HG03060 (cell line): Measurements from ENCODE around the gene TTBK2.

Source experiments
- ATAC-seq: cut with Tn5 transposase; IDR thresholded peaks from one replicate; pipeline ENCODE4 v1.9.1; 2021; ENCODE audit warnings: low read depth, moderate number of reproducible peaks; ENCODE audit not compliant: unreplicated experiment

Gene TTBK2

DNA sequence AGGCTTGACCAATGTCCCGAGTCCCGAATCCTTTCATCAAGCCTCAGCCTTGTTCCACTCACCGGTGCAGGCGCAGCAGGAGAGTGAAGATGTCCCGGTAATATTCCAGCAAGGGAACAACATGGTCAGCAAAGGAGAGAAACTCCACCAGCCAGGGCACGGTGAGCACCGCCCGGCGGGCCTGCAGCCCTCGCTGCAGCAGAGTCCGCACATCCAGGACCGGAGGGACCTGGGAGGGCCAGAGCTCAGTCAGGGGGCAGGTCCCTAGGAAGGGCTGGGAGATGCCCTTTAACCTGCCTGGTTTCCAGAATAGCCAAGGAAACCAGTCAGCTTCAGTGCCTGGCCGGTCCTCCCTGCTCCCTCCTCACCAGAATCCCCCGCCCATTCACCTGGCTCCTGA, 190.0 kb downstream of the TTBK2 start:
- ATAC-seq = no peak

DNA sequence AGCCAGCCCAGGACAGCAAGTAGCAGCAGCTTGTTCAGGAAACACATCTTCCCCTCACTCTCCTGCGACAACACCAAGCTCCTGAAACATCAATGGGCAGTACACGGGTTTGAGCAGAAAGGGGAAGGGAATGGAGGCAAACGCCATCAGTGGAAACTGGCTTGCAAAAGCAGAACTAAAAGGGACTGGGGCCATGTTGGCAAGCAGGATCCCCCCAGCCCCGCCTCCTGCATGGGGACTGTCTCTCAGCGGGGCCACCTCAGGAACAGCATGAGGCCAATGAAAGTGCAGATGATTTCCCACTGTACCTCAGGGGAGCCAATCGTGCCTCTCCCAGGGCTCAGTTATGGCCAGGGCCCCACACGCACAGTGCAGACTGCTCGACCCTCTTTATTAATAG, 190.4 kb downstream of the TTBK2 start:
- ATAC-seq = no peak

DNA sequence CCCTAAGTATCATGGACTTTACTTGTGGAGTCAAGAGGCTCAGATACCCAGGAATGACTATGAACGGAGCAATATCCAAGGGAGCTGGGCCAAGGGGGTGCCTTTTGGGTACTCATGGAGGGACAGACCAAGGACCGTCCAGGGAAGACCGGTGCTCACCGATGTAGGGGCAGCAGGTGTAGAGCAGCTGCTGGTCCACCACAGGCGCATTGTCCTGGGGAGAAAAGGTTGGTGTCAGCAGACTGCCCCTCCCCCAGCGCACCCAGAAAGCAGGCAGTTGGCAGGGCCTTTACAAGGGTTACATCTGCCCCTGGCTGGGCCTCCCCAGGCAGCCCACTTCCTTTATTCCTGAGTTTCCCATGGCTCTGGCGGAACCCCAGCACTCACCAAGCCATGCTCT, 191.2 kb downstream of the TTBK2 start:
- ATAC-seq = no peak

DNA sequence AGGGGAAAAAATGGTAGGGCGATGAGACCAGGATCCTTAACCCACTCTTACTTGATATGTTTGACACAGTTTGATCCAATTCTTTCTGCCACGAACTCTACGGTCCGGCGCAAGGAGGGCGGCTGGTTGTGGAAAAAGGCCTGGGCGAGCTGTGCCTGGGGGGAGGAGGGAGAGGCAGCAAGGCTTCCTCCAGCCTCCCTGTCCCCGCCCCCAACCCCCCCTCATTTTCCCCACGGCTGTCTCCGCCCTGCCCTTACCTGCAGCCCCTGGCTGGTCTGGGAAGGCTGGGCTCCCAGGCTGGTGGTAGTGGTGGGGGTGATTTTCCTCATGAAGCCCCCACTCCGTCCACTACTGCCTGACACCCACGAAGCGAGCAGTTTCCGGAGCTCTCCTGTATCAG, 191.6 kb downstream of the TTBK2 start:
- no peak for ATAC-seq

DNA sequence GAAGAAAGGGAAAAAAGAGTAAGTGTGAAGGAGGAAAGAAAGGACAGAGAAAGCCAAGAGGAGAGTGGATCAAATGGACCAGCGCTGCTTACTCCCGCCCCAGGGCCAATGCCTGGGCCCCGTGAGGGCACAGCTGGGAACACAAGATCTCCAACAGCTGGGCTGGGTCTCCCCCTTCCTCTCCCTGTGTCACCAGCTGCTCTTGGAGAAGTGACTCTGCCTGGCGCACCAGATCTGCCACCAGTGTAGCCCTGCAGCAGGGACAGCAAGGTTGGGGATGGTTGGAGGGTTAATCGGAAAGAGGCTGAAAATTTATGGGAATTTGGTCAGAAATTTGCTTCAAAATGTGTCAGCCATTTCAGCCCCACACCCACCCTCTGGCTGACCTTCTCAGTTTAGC, 192.0 kb downstream of the TTBK2 start:
- ATAC-seq = no peak

DNA sequence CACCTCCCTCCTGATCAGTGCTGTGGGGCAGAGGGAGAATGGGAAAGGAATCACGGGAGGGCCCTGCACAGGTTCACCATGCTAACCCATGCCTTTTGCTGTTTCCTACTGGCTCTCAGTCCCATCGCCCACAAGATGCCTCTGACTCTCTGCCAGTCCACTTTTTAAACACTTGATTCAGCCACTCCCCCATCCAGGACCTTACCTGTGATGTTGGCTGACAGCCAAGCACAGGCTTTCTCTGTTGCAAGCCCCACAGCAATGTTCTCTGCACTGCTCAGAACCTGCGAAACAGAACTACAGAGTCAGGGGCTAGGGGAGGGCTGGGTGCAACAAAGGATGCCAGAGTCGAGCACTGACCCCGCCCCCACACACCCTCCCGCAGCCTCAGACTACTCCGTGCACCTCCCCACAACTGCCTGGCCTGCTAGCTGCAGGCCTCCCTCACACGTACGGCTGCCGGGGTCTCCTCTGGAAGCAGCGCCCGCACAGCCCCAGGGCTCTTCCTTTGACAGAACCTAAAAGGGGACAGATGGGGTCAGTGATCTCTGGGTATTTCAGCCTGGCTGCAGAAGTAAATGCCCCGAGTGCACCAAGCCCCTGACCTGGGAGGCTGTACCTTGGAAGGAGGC, 192.7 kb downstream of the TTBK2 start:
- ATAC-seq = no peak

DNA sequence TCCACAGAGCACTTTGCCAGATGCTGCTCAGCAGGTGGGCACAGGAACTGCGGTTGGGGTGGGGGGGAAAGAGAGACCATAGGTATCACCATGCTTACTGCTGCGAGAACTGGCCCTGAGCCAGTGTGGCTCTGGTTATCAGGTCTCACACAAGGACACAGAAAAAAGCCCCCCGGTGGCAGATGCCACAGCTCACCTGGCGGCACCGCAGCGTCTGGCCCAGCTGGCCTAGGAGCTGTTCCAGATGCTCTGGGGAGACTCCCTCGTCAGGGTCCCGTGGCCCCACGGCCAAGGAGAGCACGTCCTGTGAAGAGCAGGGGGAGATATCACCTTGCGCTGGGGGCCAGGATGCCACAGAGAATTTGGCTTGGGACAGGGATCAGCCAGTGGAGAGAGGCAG, 194.5 kb downstream of the TTBK2 start:
- no peak for ATAC-seq

DNA sequence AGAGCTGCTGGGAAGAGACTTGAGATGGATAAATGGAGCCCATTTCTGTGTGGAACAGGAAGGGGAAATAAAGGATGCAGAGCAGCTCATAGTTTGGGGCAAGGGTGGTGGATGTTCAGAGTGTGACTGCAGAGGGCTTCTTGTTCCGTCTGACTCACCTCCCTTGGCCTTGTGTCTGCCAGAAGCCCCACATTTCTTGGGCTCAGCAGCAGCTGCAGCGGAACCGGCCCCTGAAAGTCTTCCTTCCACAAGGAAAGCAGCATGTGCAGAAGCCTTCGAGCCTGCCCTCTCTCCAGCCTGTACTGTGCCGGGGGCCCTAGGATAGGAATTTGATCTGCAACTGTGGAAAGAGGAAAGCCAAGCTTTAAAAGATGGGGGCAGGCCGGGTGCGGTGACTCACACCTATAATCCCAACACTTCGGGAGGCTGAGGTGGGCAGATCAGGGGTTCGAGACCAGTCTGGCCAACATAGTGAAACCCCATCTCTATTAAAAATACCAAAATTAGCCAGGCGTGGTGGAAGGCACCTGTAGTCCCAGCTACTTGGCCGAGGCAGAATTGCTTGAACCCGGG, 195.2 kb downstream of the TTBK2 start:
- no peak for ATAC-seq

DNA sequence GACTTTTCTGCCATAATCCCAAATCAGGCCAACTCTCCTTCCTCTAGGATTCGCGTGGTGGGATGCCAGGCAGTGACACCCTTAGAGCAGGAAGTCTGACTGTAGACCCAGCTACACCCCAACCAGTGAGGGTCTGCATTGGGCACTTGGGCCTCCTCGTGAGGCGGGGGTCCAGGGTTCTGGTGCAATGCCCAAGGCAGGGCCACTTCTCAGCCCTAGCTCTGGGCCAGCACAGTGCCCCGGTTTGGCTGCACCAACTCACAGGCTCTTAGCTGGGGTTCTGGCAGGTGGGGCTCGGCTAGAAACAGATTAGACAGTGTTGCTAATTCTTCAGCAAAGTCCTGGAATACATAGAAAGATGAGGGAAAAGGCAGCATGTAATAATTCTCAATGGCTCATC, 196.3 kb downstream of the TTBK2 start:
- ATAC-seq = no peak

DNA sequence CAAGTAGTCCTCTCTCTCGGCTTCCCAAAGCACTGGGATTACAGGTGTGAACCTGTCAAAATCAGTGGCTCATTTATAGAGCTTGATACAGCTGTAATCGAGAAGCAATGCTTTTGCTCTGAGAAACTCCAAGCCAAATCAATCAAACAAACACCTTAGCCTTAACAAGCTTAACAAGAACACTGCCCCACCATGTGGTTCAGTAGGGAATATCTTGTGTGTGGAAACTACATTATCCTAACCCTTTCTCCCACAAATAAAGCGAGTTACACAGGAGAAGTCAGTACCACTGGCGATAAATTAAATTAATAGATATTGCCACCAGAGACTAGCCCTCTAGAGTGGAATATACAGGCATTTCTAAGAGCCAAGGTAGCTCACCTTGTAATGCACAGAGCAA, 197.5 kb downstream of the TTBK2 start:
- no peak for ATAC-seq

DNA sequence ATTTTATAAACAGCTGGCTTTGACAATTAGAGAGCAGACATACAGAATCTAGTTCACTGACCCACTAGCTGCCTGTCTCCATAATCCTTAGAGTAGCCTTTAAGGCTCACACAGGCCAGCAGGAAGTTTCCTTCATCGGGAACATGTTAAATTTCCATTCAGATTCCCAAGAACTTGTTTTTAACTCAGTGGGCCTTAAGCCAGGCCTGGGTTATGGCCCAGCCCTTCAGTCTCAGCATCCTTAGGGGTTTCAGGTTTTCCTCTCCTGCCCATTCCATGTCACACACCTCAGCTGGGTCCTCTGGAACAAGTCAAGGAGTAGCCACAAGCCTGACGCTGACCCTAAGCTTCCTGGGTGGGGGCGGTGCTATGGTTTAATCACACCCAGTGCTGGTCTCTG, 198.7 kb downstream of the TTBK2 start:
- ATAC-seq = no peak

DNA sequence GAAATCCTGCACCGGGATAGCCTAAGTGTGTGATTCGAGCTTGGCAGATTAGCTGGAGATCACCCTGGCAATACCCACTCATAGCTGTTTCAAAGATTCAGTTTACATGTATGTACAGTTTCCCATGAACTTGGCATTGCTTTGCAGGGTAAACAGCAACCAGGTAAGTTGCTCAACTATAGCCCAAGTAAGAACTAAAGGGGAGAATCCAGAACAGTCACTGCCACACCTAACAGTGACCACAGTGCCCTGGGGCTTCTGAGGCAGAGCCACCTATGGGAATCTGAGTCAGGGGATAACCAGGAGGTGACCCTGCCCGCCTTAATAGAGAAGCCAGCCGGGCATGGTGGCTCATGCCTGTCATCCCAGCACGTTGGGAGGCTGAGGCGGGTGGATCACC, 199.6 kb downstream of the TTBK2 start:
- ATAC-seq = no peak

DNA sequence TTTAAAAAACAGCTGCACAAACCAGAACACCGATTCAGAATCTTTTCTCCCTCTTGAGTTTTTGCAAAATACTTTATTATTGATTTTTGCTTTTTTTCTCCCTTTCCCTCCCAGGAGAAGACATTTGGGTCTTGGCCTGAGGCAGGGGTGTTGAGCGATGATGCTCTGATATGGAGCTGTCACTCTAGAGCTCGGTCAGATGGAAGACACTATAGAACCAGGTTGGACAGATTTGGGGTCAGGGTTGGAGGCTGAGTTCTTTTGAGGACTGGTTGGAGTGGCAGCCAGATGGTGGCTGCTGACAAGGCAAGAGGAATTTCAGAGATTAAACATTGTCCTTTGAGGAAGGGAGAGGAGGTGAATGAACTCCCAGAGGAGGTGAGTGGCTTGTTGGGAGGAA, 200.5 kb downstream of the TTBK2 start:
- no peak for ATAC-seq

DNA sequence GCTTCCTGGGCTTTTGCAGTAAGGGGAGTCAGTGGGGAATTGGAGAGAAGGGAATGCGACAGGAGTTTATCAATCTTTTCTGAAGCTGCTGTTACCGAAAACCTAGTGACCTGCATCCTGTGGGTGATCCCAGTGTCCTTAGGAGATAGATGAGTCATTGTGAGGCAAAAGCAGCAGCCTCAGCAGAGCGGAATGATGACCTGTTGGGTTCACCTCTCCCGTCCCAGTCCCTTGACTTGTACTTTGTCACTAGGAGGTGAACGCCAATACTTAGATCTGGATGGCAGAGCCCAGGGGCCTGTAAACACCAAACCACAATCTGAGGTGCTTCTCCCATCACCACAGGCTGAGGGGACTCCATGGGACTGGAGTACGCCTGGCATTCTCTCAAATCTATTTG, 201.5 kb downstream of the TTBK2 start:
- no peak for ATAC-seq

DNA sequence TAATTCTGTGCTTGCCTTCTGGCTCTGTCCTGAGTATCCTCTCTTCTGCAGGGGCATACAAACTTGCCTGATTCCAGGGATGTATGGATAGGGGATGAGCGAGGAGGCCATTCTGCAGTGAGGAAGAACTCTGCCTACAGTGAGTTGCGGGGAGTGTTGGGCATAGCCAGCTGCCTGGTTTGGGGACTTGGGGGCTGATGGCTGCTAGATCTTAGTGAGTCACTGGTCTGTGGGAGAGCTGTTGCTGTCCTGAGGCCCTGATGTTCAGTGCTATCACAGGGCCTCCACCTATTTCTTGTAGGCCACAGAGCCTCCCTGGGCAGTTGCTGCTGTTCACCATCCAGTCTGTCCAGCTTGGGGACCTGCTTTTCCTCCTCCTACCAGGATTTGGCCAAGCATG, 204.0 kb downstream of the TTBK2 start:
- ATAC-seq = no peak

DNA sequence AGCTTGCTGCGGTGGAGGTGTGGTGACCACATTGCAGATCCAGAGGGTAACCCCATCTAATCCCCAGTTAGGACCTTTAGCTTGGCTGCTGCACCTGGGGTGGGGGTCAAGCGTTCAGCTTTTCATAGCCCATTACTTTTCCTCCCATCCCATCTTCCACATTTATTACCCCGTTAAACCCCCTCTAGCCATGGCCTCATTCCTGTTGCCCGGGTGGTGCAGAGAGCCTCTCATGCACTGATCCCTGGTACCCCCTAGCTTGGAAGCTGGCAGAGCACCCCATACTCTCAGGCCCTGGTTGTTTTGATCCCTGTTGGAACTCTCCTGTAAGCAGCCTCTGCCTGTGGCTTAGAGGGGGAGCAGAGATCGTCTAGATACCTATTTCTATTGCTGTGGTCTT, 204.5 kb downstream of the TTBK2 start:
- ATAC-seq = no peak

DNA sequence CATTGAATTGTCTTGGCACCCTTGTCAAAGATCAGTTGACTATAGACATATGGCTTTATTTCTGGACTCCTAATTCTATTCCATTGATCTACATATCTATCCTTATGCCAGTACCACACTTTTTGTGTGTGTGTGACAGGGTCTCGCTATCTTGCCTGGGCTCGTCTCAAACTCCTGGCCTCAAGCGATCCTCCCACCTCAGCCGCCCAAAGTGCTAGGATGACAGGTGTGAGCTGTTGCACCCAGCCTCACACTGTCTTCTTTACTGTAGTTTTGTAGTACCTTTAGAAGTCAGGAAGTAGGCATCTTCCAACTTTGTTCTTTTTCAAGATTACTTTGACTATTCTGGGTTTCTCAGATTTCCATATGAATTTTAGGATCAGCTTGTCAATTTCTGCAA, 208.0 kb downstream of the TTBK2 start:
- no peak for ATAC-seq

DNA sequence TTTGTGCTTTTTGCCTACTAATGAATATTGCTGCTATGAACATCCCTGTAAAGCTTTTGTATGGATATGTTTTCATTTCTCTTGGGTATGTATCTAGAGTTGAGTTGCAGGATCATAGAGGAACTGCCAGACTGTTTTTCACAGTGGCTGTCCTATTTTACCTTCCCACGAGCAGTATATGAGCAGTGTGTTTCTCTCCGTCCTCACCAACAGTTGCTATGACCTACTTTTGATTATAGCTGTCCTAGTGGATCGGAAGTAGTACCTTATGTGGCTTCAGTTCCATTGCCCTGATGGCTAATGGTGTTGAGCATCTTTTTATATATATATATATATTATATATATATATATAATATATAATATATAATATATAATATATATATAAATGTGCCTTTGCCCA, 208.8 kb downstream of the TTBK2 start:
- ATAC-seq = no peak

DNA sequence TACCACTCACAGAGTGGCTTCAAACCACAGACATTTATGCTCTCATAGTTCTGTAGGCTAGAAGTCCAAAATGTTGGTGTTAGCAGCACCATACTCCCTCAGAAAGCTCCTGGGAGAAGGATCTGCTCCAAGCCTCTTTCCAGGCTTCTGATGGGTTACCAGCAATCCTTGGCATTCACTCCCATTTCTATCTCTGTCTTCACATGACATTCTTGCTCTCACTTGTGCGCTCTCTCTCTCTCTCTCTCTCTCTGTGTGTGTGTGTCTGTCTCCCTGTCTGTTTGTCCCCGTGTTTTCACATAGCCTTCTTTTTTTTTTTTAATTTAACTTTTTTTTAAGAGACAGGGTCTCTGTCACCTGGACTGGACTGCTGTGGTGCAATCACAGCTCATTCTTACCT, 209.9 kb downstream of the TTBK2 start:
- ATAC-seq = no peak

DNA sequence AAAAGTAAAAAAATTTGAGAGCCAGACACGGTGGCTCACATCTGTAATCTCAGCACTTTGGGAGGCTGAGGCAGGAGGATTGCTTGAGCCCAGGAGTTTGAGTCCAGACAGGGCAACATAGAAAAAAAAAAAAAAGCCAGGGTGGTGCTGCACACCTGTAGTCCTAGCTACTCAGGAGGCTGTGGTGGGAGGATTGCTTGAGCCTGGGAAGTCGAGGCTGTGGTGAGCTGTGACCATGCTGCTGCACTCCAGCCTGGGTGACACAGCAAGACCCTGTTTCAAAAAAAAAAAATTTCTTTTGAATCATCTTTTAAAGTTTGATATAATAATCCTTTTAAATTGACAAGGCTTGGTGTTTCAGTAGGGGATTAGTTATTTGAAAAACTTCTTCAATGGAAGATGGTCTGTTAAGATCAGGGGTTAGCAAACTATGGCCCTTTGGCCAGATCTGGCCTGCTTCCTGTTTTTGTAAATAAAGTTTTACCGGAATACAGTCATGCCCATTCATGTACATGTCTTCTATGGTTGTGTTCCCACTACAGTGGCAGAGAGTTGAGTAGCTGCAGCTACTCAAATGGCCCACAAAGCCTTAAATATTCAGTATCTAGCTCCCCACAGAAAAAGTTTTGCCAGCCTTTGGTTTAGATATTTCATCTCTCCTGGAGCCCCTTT, 212.6 kb downstream of the TTBK2 start:
- no peak for ATAC-seq

DNA sequence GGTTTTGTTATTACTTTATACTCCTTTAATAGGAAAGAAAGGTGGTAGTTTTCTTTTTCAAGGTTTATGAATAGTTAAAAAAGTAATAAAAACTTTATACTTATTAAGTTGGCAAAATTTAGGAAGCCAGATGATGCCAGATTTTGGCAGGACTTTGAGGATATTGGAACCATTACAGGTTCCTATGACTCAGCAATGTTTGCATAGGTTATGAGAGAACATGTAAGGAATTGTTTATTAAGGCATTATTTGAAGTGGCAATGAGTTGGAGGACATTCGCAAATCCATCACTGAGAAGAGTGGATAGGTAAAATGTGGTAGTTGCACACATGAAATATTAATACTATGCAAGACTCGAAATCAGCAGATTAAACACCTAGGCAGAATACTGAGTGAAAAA, 213.5 kb downstream of the TTBK2 start:
- ATAC-seq = no peak

DNA sequence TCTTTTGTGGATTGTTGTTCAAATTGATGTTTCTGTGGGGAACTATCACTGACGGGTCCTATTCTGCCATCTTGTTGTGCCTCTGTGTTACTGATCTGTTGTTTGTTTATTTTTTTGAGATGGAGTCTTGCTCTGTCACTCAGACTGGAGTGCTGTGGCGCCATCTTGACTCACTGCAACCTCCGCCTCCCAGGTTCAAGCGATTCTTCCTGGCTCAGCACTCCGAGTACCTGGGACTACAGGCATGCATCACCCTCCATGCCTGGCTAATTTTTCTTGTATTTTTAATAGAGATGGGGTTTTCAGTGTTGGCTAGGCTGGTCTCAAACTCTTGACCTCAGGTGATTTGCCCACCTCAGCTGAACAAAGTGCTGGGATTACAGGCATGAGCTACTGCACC, 215.2 kb downstream of the TTBK2 start:
- no peak for ATAC-seq
